Duodenal mucosa (tissue), 2 donors: ENCODE data around the gene FADD.

Experiments used
- H3K27ac ChIP-seq: one replicate; pipeline ENCODE4 v1.7.0; 2013; ENCODE audit warnings: low read depth, low read length
- H3K27me3 ChIP-seq, 2 donors: one replicate each; pipeline ENCODE4 v1.7.0; 2013; ENCODE audit warnings: low read length in 2 of 2, control low read depth in 1 of 2; ENCODE audit not compliant: insufficient read depth in 2 of 2, control insufficient read depth in 1 of 2
- H3K36me3 ChIP-seq, 2 donors: one replicate each; pipeline ENCODE4 v1.7.0; 2013; ENCODE audit warnings: low read length in 2 of 2, control low read depth in 1 of 2; ENCODE audit not compliant: insufficient read depth in 2 of 2, control insufficient read depth in 1 of 2
- H3K4me1 ChIP-seq, 2 donors: one replicate each; pipeline ENCODE4 v1.7.0; 2013; ENCODE audit warnings: low read length in 2 of 2, control low read depth in 1 of 2; ENCODE audit not compliant: insufficient read depth in 2 of 2, control insufficient read depth in 1 of 2
- H3K4me3 ChIP-seq, 2 donors: one replicate each; pipeline ENCODE4 v1.7.0; 2013; ENCODE audit warnings: low read length in 2 of 2, low read depth in 1 of 2
- H3K9ac ChIP-seq, 2 donors: one replicate each; pipeline ENCODE4 v1.7.0; 2013; ENCODE audit warnings: low read length in 2 of 2, low read depth in 1 of 2
- H3K9me3 ChIP-seq, 2 donors: one replicate each; pipeline ENCODE4 v1.7.0; 2013; ENCODE audit warnings: low read length in 2 of 2, control low read depth in 1 of 2; ENCODE audit not compliant: control insufficient read depth in 1 of 2

The FADD gene, protein sequence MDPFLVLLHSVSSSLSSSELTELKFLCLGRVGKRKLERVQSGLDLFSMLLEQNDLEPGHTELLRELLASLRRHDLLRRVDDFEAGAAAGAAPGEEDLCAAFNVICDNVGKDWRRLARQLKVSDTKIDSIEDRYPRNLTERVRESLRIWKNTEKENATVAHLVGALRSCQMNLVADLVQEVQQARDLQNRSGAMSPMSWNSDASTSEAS

DNA sequence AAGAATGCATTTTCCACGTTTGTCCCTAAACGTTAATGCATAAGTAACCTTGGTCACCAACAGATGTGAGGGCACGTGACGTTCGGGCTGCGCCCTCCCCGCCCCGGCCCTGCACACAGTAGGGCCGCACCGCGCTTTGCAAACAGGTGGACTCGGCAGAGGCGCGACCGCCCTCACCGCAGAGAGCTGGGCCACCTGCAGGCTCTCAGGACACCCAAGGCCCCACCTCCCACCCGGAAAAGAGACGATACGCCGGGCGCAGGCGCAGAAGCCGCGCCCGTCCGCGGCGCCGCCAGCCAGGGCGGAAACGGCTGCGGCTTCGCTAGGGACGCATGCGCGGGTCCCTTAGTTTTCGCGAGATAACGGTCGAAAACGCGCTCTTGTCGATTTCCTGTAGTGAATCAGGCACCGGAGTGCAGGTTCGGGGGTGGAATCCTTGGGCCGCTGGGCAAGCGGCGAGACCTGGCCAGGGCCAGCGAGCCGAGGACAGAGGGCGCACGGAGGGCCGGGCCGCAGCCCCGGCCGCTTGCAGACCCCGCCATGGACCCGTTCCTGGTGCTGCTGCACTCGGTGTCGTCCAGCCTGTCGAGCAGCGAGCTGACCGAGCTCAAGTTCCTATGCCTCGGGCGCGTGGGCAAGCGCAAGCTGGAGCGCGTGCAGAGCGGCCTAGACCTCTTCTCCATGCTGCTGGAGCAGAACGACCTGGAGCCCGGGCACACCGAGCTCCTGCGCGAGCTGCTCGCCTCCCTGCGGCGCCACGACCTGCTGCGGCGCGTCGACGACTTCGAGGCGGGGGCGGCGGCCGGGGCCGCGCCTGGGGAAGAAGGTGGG lies at the start of gene FADD:
Gene FADD (plus strand): TSS at position 377 of the 831 bp plus-strand sequence. CDS start 164 bp downstream, at position 541.
- Histone ChIP-seq H3K27ac (peak within 1 kb of the TSS; percentile 95), H3K9me3 (no peaks in the 10 kb centered on the region), H3K27me3 (no peaks in the 10 kb centered on the region), H3K36me3 (peaks cover 25 to 31% of the 10 kb centered on the region in 2 donors), H3K9ac (peak within 1 kb of the TSS; percentile 97), H3K4me3 (peak within 1 kb of the TSS; percentile 96 to 98), H3K4me1 (peaks cover 27 to 41% of the 10 kb centered on the region in 2 donors)

DNA sequence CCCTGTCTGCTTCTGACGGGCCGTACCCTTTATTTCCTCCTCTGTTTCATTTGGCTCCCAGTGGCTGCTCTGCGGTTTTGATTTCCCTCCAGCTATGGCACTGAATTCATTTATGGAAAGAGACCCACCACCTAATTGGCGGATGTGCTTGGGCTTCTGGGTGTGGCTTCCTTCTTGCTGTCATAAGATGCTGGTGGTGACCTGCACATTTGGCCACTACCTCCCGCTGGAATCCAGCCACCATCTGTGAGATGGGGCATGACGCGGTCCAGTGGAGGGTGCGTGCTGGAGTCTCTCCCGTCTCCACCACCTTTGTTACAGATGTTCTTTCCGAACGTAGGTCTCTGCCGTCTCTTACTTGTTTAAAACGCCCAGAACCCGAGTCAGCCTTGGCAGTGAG lies 47.7 kb upstream of the FADD start:
- H3K9me3 ChIP-seq: no peaks in the 10 kb centered on the region

DNA sequence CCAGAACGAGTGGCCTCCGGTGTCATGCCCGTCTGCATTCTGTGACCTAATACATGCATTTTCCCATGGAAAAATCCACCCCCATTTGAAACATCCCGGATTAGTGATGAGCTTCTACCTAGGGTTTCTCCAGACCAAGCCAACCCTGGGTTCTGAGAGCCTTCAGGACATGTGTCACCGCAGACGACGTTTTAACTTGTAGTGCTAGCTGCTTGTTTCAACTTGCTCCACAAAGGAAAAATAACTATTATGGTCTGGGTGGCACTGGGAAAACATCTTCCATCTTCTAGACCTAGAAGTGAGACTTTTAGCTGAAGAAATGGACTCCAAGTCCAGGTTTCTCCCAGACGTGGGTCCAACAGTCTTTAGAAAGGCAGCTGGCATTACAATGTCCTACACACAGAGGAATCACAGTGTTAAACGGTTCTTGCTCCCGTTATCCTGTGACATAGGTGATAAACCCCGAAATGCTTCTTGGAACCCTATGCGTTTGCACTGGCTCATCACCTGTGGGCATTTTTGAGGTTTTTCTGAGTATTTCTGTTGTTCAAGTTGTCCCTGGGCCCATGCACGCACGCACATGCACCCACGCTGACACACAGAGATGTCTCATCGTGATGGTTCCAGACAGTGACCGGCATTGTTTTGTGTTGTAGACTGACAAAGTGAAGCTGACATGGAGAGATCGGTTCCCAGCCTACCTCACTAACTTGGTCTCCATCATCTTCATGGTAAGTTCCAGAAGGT lies 46.6 kb upstream of the FADD start:
- Histone ChIP-seq H3K9ac (no peak overlapping the region), H3K4me3 (no peak overlapping the region), H3K27ac (no peak overlapping the region)

More for the DNA sequence above, 47.7 kb upstream of the FADD start:
- no peak overlapping the region for H3K9ac ChIP-seq
- H3K4me3 ChIP-seq: no peak overlapping the region
- H3K27me3 ChIP-seq: no peaks in the 10 kb centered on the region
- H3K4me1 ChIP-seq: peaks cover 12% of the 10 kb centered on the region in 2 donors
- no peaks in the 10 kb centered on the region for H3K36me3 ChIP-seq
- no peak overlapping the region for H3K27ac ChIP-seq

DNA sequence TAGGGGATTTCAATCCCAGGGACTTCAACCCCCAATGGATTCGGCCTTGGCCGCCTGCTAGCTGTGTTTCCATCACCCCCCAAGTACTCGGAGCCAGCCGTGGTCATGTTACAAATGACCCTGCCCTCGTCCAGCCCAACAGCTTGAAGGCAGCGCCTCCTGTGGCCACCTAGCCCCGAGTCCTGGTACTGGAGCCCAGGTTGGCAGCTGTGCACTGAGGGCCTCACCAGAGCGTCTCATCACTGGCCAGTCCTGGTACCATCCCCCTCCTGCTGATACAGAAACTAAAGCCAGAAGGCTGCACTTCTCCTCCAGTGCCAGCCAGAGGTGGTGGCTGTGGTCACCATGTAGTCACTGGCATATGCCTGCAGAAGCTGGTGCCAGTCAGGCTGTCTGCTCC lies 44.9 kb upstream of the FADD start:
- Histone ChIP-seq H3K9me3 (no peaks in the 10 kb centered on the region), H3K4me1 (peaks cover 12 to 15% of the 10 kb centered on the region in 2 donors), H3K4me3 (no peak overlapping the region), H3K27me3 (peaks cover 0 to 4% of the 10 kb centered on the region in 2 donors), H3K27ac (no peak overlapping the region), H3K9ac (no peak overlapping the region), H3K36me3 (no peaks in the 10 kb centered on the region)

More for the DNA sequence above, 46.6 kb upstream of the FADD start:
- peaks cover 12 to 15% of the 10 kb centered on the region in 2 donors for H3K4me1 ChIP-seq
- no peaks in the 10 kb centered on the region for H3K36me3 ChIP-seq
- no peaks in the 10 kb centered on the region for H3K9me3 ChIP-seq
- H3K27me3 ChIP-seq: peaks cover 0 to 3% of the 10 kb centered on the region in 2 donors

DNA sequence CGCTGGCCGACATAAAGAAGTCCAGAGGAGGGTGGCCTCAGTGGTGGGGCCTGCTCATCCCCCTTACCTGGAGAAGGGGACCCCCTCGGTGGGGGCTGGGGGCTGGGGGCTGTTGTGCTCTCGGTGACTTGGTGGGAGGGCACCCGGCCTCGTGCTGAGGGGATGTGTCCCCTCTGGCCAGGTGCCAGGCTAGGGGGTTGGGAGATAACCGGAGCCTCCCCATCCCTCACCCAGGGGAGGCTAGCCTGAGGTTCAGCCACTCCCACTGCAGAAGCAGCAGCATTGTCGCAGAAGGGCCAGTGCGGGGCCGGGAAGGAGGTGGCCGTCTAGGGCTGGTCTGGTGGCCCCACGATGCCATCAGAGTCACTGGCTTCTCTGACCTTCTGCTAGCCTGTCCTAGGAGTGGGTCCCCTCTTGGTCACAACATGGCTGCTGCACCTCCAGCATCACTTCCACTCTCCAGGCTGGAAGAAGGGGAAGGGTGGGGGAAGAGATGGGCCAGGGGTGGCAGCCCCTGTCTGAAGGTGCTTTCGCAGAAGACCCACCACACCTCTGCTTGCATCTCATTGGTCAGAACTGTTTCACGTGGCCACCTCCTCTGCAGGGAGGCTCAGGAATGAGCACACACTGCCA lies 44.2 kb upstream of the FADD start:
- Histone ChIP-seq H3K9ac (no peak overlapping the region), H3K27me3 (peaks cover 0 to 4% of the 10 kb centered on the region in 2 donors), H3K4me1 (peaks cover 12 to 15% of the 10 kb centered on the region in 2 donors), H3K36me3 (no peaks in the 10 kb centered on the region), H3K27ac (no peak overlapping the region), H3K4me3 (no peak overlapping the region), H3K9me3 (no peaks in the 10 kb centered on the region)

DNA sequence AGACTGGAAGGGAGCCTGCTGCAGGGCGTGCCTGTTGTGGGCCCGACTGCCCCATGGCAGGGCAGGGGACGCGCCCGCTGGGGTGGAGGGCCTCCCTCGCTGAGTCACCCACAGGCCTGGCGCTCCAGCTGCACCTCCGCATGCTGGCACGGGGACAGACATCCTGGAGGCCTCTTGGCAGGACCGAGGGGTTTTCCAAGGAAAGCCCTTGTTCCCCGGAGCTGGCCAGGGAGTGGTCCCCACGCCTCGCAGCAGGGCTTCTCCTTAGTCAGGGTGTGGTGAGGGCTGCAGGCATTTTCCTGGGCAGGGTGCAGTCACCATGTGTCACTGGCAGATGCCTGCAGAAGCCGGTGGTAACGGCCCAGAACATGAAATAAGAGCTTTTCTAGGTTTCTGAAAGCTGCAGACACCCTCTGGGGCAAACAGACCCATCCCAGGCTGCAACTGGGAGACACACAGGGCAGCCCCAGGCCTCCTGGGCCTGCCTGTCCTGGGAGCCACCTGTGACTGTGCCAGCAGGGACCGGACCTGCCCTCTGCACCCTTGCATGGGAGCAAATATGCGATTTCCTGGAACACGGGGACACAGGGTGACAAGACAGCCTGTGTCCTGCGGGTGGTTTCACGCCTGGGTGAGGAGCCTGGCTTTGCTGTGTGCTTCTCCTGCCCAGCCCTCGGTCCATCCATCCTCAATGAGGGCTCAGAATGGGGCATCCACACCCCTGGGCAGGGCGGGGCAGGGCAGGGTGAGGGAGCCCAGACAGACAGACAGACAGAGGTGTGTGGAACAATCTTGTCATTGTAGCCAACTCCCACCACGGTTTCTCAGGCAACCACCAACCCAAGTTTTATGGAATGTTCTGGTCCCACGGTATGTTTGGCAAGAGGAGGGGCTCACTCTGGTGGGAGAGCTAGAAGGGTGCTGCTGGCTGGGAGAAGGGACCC lies 43.2 kb upstream of the FADD start:
- Histone ChIP-seq H3K4me3 (no peak overlapping the region), H3K9ac (no peak overlapping the region), H3K27ac (no peak overlapping the region), H3K27me3 (peaks cover 0 to 4% of the 10 kb centered on the region in 2 donors), H3K36me3 (no peaks in the 10 kb centered on the region), H3K9me3 (no peaks in the 10 kb centered on the region), H3K4me1 (peaks cover 12 to 15% of the 10 kb centered on the region in 2 donors)

DNA sequence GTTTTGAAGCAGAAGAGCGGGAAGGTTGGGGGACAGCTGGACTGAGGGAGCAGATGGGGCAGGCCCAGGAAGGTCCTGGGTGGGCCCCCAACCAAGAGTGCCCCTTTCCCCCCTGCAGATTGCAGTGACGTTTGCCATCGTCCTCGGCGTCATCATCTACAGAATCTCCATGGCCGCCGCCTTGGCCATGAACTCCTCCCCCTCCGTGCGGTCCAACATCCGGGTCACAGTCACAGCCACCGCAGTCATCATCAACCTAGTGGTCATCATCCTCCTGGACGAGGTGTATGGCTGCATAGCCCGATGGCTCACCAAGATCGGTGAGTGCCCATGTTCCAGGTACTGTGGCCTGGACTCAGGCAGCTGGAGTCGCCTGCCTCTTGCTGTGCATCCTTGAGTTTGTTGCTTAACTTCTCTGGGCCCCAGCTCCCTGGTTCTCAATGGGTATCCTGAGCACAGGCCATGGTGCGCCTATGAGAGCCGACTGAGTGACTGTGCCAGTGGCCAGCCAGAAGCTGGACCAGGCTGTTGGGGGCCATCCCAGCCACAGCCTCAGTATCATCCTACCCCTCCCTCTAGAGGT lies 42.0 kb upstream of the FADD start:
- Histone ChIP-seq H3K4me1 (peaks cover 12 to 15% of the 10 kb centered on the region in 2 donors), H3K27ac (no peak overlapping the region), H3K36me3 (no peaks in the 10 kb centered on the region), H3K4me3 (no peak overlapping the region), H3K9me3 (no peaks in the 10 kb centered on the region), H3K27me3 (peaks cover 0 to 4% of the 10 kb centered on the region in 2 donors), H3K9ac (no peak overlapping the region)

DNA sequence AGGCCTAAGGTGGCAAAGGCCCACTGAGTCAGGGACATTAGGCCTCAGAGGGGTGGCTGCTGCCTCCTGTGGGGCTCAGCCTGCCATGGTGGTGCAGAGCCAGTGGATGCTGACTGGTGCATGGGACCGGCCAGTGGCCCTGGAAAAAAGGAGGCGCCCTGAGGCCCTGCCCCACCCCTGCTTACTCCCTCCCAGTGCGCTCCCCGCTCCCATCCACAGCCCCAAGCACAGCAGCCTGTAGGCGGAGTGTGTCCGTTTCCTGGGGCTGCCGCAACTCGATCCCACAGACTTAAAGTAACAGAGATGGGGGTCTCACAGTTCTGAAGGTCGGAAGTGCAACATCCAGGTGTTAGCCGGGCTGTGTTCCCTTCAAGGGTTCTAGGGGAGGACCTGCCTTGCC lies 38.4 kb upstream of the FADD start:
- H3K4me1 ChIP-seq: peaks cover 6 to 9% of the 10 kb centered on the region in 2 donors
- peaks cover 0 to 4% of the 10 kb centered on the region in 2 donors for H3K27me3 ChIP-seq
- H3K9ac ChIP-seq: no peak overlapping the region
- H3K36me3 ChIP-seq: no peaks in the 10 kb centered on the region
- H3K27ac ChIP-seq: no peak overlapping the region
- H3K9me3 ChIP-seq: no peaks in the 10 kb centered on the region
- H3K4me3 ChIP-seq: no peak overlapping the region

DNA sequence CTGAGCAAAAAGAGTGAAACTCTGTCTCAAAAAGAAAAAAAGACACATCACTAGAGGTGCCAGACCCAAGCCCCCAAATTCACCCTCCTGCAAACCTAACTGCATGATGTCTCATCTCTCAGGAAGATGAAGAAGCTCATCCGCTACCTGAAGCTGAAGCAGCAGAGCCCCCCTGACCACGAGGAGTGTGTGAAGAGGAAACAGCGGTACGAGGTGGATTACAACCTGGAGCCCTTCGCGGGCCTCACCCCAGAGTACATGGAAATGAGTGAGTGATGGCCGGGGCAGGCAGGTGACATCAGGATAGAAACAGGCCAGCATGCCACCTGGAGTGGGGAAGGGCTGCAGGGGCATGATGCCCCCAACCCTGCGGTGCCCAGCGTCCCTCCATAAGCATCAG lies 36.0 kb upstream of the FADD start:
- Histone ChIP-seq H3K27me3 (peaks cover 0 to 2% of the 10 kb centered on the region in 2 donors), H3K4me1 (no peaks in the 10 kb centered on the region), H3K27ac (no peak overlapping the region)

More for the DNA sequence above, 36.0 kb upstream of the FADD start:
- no peaks in the 10 kb centered on the region for H3K9me3 ChIP-seq
- H3K9ac ChIP-seq: no peak overlapping the region
- H3K4me3 ChIP-seq: no peak overlapping the region
- no peaks in the 10 kb centered on the region for H3K36me3 ChIP-seq
